NT2/D1 (cell line): ENCODE measurements around the gene SPN.

ENCODE experiments used
- SUZ12 ChIP-seq: IDR thresholded peaks from 2 replicates; pipeline ENCODE4 v1.6.1; 2011; ENCODE audit not compliant: insufficient read length, insufficient read depth; ENCODE audit errors: extremely low read depth
- YY1 ChIP-seq: IDR thresholded peaks from 2 replicates; pipeline ENCODE4 v1.6.1; 2011; ENCODE audit not compliant: insufficient read length, insufficient read depth

- TF ChIP-seq SUZ12 (no peak), YY1 (no peak)
Observed at GRCh38 chr16:29710227-29711219, 47.5 kb downstream of the SPN start.
